ENCODE results near the gene IQSEC1.

IQSEC1 gene

DNA sequence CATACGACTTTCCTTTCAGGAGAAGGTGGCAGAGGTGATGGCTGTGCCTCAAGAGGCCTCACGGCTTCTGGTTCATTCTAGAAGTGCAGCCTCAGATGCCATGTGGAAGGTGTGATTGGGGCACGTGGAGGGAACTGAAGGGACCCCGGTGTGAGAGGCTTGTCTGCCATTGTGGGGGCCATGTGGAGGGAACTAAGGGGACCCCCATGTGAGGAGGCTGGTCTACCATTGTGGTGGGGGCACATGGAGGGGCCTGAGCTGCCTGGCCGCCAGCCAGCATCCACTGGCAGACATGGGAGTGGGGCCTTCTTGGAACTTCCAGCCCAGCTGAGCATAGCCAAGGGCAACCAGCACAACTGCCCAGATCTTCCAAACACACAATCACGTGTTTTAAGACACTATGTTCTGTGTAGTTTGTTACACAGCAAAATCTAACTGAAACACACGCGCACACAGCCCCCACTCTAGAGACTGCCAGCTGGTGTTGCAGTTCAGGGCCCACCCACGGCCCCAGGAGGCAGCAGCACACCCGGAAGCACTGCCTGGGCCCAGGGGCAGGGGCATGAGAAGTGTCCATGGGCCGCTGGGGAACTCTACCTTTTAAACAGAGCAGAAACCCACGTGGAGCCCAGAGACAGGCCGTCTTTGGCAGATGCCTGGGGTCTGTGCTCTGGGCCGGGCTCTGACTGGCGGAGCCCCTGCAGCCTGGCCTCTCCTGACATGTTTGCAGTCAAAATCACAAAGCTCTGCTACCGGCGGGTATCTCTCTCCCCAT is 66.8 kb downstream of the IQSEC1 start:
- TF ChIP-seq CTCF (IDR thresholded peaks at IDR 0.05; ENCODE audit: borderline replicate concordance, control extremely low read depth, extremely low read depth, insufficient read depth, missing control alignments): no peak
- in situ Hi-C loops (cut with MboI; ENCODE audit: low sequenced_read_pairs, unreplicated experiment): no loop called here

GRCh38 chr3:13005301-13005700 is 67.9 kb downstream of the IQSEC1 start:
- in situ Hi-C loops (cut with MboI; ENCODE audit: low sequenced_read_pairs, unreplicated experiment): no loop called here
- no peak for TF ChIP-seq CTCF (IDR thresholded peaks at IDR 0.05; ENCODE audit: borderline replicate concordance, control extremely low read depth, extremely low read depth, insufficient read depth, missing control alignments)
- no peak for DNase-seq (ENCODE audit: low spot score)

More for the DNA sequence above, 66.8 kb downstream of the IQSEC1 start:
- DNase-seq (ENCODE audit: low spot score): no peak

GRCh38 chr3:13004376-13004775 is 68.9 kb downstream of the IQSEC1 start:
- TF ChIP-seq CTCF (IDR thresholded peaks at IDR 0.05; ENCODE audit: borderline replicate concordance, control extremely low read depth, extremely low read depth, insufficient read depth, missing control alignments): no peak
- in situ Hi-C loops (cut with MboI; ENCODE audit: low sequenced_read_pairs, unreplicated experiment): no loop called here
- no peak for DNase-seq (ENCODE audit: low spot score)

DNA sequence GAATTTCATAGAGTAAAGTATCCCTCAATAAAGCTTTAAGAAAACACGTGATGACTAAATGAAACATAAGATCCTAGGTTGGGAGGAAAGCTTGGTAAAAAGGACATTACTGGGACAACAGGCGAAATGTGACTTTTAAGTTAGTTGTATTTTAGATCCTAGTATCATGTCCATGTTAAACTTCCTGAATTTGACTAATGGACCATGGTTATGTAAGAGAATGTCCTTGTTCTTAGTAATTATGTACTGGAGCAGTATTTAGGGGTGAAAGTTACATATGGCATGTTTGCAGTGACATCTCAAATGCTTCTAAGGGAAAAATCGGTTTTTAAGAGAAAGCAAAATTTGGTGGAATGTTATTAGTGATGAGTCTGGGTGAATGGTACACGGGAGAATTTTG is 69.6 kb downstream of the IQSEC1 start:
- TF ChIP-seq CTCF (IDR thresholded peaks at IDR 0.05; ENCODE audit: borderline replicate concordance, control extremely low read depth, extremely low read depth, insufficient read depth, missing control alignments): no peak
- no peak for DNase-seq (ENCODE audit: low spot score)
- in situ Hi-C loops (cut with MboI; ENCODE audit: low sequenced_read_pairs, unreplicated experiment): no loop called here

GRCh38 chr3:13002398-13003124 is 70.7 kb downstream of the IQSEC1 start:
- in situ Hi-C loops (cut with MboI; ENCODE audit: low sequenced_read_pairs, unreplicated experiment): no loop called here
- peak; percentile 58 for DNase-seq (ENCODE audit: low spot score)
- TF ChIP-seq CTCF (IDR thresholded peaks at IDR 0.05; ENCODE audit: borderline replicate concordance, control extremely low read depth, extremely low read depth, insufficient read depth, missing control alignments): no peak

- no peak for TF ChIP-seq CTCF (IDR thresholded peaks at IDR 0.05; ENCODE audit: borderline replicate concordance, control extremely low read depth, extremely low read depth, insufficient read depth, missing control alignments)
- peak; percentile 80 for DNase-seq (ENCODE audit: low spot score)
- in situ Hi-C loops (cut with MboI; ENCODE audit: low sequenced_read_pairs, unreplicated experiment): no loop called here
Measured at GRCh38 chr3:12999147-13000140, 73.8 kb downstream of the IQSEC1 start.

Measured in GM13976 (cell line).